ENCODE measurements around the gene SH3RF3.
A peak's percentile ranks its signal among the peaks of the same experiment; 100 is the strongest.
"Not testable (repeated sequence)": the region's sequence is repeated elsewhere in the genome, so short reads cannot be mapped to it uniquely, and the experiment has no call there.

SH3RF3 gene

DNA sequence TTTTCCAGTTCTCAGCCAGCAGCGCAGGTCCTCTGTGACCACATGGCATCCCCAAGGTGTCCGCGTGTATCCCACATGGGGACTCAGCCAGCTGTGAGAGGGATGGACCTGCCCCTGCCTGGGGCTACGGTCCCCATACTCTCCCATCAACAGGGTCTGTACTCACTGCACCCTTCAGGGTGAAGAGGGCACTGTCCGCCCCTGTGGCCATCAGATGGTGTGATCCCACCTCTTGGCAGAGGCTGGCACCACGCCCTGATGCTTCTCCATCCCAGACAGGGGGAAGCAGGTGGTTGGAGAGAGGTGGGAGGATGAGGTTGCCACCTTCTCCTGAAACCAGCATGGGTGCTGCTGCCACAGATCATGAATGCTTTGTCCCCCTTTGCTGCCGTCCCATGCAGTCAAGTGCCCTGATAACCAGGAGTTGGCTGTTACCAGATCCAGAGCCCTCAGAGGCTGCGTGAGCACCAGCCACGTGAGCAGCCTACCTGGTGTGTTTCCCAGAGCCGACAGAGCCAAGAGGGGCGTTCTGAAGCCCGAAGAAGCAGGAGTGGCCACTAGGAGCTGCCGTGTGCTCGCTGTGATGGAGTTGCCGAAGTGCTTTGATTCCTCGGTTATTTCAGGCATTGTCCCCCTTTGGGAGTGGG, 93.9 kb downstream of the SH3RF3 start:
- no peak for DNase-seq

DNA sequence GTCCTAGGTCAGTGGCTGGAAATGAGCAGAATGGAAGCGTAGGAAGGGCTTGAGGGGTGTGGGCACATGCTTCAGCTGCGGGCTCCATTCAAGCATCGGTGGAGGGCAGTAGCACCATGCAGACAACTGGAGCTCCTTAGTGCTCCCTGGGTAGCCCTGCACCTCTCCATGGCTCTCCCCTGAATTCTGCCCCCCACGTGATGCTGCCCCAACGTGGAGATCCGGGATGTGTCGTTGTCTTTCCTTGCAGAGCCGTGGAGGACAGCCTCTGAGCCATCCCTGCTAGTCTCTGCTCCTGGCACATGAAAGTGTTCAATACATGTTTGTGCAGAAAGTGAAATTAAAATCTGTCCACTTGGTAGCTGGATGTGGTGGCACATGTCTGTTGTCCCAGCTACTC, 94.5 kb downstream of the SH3RF3 start:
- no peak for DNase-seq

DNA sequence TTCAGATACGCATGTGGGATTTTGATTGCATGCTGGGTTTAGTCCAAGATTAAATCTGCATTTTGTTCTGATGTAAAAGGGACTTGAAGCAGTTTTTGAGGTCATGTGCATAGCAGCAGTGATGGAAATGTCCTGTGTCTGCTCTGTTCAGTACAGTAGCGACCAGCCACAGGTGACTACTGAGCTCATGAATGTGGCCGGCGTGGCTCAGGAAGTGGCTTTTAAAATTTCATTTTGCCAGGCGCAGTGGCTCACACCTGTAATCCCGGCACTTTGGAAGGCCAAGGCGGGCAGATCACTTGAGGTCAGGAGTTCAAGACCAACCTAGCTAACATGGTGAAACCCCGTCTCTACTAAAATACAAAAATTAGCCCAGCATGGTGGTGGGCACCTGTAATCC, 95.3 kb downstream of the SH3RF3 start:
- not testable (repeated sequence) for DNase-seq

DNA sequence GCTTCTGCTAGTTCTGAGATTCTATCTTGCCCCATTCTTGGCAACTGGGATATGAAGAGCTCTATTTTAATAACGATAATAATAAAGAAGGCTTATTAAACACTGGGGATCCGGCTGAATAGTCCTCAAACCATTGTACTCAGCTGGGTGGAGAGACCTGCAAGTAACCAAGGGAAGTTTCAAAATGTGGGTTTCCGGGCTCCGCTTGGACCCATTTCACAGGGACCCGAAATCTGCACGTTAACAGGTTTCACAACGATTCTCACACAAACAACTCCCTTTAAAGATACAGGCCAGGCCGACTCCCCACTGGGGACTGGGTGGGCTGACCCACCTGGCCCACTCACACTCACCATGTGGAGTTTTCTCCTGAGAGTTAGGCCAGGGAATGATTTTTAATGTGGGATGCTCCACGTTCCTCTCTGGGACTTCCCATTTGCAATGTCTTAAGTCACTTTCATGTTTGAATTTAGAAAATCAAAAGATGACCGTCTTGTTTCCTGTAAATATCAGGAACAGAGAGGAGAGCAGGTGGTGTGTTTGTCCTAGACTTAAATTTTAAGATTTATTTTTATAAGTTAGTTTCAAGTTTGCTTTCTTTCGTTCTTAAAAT, 96.3 kb downstream of the SH3RF3 start:
- DNase-seq = no peak

DNA sequence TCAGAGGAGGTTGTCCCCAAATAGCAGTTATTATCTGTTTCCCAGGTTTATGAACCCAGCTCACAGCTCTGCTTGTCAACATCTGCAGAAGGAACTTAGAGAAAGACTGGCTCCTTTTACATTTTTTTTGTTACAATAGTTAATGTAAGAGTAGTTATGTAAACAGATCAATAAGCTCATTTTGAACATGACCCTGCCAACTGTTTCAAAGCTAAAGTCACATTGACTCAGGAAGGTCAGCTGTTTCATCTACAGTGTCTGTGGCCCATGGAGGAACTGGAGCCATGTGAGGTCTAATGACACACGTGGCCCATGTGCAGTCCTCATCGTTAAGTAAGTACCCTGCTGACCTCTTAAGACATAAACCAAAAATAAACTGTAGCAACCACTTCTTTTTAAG, 97.1 kb downstream of the SH3RF3 start:
- no peak for DNase-seq

DNA sequence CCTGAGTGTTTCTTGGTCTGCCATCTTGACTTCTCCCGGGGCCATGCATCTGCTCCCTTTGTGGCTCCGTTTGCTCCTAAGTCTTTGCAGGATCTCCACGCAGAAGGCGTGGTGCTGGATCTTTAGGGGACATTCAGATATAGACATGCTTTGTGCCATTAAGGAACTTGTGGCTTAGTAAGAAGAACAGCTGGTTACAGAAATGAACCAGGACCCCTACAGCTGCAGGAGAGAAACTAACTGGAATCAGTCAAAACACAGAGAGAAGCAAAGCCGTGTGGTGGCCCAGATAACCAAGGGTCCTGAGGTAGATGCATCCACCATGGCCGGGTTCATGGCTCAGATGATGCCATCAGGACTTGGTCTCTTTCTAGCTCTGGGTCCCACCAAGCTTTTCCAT, 97.6 kb downstream of the SH3RF3 start:
- no peak for DNase-seq

DNA sequence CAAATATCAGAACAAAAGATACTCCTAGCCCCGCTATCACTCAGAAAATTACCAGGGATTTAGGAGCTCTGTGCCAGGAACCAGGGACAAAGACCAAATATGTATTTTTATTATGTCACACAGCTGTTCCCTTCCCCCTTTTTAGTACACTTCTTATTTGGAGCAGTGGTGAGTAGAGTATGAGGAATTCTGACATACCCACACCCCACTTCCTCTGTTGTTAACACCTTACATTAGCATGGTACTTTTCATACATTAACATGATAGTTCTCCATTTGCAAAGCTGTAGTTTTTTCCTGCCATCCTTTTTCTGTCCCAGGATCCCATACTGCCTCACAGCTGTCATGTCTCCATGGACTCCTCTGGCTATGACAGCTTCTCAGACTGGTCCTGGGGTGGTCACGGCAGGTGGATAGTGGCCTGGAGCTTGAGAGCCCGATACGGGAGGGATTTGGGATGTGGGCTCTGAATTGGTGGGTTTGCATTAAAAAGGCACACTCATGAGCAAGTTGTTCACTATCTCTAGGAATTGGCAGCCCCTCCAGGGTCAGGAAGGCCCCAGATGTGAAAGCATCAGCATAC, 100.2 kb downstream of the SH3RF3 start:
- DNase-seq = no peak

DNA sequence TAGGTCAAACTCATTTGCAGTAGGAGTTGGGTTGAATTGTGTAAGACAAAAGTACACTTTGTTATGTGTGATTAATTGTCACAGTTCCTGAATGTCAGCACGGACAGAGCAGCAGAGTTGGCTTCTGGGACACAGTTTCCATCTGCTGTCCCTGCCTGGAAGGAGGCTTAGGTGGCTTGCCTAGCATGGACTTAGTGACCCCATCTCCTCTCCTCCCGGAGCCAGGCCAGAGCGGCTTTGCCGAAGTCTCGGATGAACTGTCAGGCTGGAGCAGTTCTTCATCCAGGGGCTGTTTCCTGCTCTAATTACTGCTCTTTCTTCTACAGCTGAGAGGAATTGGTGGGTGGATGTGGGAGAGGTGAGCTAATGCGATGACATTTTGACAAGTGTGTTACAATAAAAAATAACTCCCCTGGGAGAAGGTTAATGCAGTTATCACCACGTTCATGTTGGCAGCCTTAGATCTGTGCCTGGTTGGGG, 102.0 kb downstream of the SH3RF3 start:
- peak; percentile 20 for DNase-seq

DNA sequence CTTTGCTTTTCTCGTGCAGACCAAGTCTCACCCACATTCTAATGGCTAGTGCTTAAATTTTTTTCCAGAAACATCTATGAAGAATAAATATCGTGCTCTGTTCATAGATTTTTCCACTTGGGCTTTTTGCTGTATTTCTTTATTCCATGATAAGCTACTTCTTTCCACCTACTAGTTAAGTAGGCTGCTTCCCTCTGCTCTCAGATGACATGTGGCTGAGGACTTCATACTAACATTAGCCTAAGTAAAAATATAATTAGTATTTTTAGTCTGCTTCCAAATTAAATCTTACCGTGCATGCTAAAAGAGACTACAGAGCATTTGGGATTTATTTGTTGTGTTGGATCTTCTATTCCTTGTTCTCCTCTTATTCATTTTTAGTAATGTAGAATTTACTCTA, 102.4 kb downstream of the SH3RF3 start:
- DNase-seq = no peak

DNA sequence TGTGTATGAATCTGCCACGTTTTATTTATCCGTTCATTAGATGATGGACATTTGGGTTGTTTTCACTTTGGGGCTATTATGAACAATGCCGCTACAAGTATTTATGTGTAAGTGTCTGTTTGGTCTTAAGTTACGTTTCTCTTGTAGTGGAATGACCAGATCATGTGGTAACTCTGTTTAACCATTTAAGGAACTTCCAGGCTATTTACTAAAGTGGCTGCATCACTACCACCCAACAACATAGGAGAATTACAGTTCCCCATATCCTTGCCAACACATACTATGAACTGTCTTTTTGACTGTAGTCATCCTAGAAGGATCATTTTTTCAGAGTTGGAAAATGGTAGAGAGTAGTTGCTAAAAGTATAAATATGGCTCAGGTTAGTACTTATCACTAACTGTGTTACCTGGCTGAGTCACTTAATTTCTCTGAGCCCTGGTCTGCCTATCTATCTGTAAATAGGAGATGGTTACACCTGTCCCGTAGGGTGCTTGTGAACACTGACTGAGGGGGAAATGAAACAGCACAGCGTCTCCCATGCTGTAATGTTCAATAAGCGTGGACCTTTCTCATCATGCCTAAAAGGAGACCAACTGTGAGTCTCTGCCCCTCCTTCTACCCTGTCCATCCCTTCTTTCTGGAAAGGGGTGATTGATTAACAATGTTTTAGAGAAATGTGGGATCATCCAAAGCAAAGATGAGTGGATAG, 103.1 kb downstream of the SH3RF3 start:
- no peak for DNase-seq

DNA sequence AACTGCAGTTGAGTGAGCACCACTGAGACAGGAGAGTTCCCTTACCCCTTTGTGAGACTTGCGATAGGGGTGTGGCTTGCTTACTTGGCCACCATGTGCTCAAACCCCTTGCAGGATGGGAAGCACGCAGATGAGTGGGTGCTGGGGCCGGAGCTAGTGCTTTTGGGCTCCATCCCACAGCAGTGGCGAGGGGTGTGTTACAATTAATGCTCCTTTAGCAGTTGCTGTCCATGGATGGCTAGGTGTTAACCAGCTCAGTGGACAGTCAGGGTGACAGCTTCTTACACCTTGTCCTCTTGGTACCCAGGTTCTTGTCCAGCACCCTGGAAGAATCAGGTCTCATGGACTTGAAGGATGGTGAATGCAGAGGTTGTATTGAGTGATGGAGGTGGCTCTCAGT, 103.9 kb downstream of the SH3RF3 start:
- DNase-seq = no peak

DNA sequence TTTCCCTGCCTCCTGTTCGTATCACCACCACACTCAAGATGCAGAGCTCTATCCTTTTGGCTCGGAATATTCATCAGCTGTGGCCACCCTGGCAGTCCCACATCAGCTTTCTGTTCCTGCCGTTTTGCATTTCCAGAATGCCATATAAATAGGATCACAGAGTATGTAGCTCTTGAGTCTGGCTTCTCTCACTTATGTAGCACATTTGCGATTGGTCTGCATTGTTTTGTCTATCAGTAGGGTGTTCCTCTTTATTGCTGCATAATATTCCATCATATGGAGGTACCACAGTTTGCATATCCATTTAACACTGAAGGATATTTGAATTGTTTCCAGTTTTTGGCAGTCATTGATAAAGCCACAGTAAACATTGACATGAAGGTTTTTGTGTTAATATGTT, 104.6 kb downstream of the SH3RF3 start:
- no peak for DNase-seq

DNA sequence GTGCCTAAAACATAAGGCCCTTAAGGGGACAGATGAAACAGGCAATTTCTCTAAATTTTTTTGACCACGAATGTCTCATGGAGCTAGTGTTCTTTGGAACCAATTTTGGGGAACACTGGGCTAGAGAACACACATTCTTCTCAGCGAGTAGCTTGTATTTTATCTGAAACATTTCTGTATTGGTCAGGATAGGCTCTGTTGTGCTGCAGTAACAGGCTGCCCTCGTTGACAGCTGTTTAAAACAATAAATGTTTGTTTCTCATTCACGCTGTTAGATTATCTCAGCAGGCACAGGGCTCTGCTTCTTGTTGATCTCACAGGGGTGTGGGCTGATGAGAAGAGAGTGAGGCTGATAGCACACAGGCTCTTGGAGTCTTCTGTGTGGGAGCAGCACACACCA, 105.3 kb downstream of the SH3RF3 start:
- DNase-seq = no peak

DNA sequence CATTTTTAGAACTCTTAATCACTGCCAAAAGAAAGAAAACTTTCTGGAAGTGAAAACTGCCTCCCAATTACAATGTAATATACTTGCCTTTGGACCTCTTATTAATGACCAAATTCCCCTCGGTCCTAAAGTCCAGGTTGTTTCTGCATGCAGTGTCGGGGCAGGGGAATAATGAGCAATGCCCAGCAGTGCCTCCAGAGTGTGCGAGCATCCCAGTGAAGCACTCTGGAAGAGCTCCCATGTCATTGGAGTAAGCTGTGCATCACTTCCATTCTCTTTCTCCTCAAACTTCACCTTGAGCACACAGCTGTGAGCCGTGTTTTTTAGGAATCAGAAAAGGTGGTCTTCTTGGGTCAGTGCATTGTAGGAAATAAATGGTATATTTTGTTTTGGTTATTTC, 107.1 kb downstream of the SH3RF3 start:
- no peak for DNase-seq

DNA sequence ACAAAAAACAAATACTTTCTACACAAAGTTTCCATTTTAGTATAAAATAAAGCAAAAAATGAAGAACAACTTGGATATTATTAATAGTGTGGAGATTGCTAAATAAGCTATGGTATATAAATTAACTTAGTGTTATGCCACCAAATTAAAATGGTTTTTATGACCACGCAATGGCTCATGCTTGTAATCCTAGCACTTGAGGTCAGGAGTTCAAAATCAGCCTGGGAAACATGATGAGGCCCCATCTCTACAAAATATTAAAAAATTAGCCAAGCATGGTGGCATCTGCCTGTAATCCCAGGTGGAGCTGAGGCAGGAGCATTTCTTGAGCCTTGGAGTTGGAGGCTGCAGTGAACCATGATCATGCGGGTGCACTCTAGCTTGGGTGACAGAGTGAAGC, 108.8 kb downstream of the SH3RF3 start:
- no peak for DNase-seq

DNA sequence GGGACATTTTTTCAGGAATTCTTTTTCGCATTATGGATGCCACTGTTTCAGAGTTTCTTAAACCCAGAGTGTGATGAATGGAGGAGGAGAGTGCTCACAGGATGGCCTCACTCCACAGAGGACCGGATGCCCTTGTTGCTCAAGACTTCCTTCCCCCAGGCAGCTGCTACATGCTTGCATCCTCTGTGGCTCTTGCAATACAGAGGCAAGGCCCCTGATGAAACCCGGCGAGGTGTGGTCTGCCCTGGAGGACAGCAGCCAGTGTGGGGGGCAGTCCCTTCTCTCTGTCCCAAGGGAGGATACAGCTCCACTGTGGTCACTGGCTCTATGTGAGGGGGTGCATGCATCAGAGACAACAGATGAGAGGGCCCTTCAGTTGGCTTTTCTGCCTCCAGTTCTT, 109.6 kb downstream of the SH3RF3 start:
- DNase-seq = no peak

DNA sequence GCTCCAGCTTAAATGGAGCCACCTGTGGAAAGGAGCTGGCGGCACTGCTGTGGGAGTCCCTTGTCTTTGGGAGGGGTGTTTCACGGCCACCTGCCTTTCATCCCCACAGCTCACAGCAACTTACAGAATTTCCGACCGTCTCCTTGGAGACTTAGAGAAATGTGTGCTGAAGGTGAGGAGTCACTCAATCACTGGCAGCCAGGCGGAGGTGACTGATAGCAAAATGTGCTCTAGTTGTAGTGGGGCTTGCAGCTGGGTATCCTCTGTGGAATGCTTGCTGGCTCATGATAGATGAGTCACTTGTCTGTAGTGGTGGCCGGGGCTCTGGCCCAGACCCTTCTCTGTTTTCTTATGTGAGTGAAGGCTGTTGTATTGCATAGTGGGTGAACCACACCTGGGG, 110.7 kb downstream of the SH3RF3 start:
- no peak for DNase-seq

DNA sequence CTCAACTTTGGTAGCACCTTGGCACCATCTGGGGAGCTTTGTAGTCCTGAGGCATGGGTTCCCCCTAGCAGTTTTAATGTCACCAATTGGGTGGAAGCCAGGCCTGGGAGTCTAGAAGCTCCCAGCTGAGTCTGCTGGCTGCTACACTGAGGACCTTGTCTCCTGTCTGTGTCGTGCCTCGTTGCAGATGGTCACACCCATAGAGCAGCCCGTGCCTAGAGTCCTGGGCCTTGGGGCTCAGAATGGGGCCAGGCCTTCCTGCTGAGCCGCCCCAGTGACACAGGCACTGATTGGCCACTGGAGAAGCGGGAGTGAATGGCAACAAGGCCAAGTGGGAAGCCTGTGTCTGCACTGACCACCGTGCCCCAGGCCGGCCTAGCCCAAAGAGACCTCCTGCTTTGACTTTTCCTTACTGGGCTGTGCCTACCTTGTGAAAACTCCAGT, 113.2 kb downstream of the SH3RF3 start:
- DNase-seq = no peak

DNA sequence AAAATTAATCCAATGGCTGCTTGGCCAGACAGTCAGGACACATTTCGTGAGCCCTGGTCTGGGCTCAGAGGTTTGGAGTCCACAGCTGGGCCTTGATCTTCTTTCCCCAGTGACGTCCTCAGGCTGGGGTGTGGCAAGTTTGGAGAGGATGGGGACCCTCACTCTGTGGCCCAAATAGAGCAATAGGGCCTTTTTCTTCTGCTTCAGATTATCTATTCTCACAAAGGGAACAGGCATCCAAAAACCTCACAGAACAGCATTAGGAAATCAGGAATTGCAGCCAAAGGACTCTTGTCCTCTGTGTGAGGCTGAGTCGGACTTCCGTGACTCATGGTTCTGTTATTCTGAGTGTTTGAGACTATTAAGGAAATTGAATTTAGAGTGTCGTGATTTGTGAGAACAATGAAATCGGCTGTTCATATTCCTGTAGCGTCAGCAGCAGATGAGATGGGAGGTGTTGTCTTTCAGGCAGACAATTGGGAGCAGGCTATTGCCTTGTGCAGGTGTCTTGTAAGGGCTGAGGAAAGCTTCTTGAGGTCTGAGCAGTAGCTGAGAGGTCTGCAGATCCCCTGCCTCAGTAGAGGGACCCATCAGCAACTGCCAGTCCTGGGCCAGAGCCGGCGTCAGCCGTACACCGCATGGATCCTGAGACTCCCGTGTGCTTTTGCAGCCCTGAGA, 113.8 kb downstream of the SH3RF3 start:
- no peak for DNase-seq

DNA sequence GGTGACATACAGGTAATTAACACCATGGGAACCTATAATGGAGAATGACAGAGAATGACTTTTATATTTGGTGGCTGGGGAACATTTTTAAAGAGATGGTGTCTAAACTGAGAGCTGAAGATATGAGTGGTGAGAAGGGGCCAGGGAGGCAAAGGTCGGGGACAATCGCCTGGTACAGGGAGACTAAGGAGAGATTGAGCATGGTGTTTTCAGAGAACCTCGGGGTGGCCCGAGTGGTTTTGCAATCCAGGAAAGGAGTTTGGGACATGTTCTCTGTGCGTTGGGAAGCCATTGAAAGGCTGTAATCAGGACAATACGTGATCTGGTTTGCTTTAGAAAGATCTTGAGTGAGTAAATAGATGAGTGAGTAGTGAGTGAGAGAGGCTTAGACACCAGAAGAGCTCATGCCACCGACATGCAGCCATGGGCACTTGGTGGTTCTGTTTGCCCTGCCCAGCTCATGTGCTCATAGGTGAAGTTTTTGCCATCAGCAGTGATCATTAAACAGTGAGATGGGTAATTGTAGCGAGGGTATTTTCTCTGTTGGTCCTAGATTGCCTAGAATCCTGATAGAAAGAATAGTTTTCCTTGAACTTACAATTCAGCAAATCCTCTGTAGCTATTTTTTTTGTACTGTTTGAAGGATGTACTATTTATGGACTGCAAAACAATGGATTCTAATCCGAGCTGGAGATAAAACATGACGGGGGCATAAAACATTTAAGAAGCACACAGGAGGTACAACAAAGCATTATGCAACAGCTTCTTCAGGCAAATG, 114.7 kb downstream of the SH3RF3 start:
- DNase-seq = no peak

DNA sequence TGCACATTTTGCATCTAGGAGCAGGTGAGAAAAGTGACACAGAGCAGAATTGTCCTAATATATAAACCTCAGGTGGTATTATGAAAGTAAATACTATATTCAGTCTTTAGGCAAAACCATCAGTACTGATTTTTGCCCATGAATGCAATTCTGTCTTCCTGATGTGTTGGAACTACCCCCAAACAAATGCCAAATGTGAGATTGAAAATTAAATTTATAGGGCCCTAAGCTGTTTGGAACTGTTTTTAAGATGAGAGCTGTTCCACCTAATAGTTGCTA, 115.2 kb downstream of the SH3RF3 start:
- no peak for DNase-seq

DNA sequence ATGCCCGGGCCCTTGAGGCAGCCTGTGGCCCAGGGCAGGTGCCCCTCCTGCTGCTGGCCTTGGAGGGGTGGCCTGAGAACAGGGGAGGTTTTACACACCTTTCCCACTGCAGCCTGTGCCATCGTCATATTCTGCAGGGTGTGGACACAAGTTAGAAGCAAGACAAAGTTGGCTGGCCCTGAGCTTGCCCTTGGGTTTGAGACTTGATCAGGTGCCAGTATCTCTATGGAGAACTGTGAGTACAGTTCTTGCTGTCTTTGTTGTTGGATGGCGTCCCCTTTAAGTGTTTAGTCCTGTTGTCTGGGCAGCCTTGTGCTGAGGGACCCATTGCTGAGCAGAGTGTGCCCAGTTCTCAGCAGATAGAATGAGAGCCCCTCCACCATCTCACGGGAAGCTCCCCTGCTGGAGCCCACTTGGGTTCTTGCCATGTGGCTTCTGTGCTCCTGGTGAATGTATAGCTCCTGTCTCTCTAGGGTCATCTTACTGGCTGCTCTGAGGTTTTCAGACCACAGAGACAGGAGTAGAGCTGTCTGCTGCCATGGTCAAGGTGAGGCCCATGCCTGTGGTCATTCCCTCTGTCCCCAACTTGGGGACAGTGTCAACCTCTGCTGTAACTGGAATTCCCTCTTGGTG, 115.9 kb downstream of the SH3RF3 start:
- DNase-seq = no peak

Data from NCI-H69 (cell line).